H9 (cell line): ENCODE data around the gene PARD3. TPM values are rescaled to one million over a fixed set of nuclear protein-coding genes. Genes with fewer than 3 reads are reported as not detected.

Experiments
- DNase-seq: peaks from one replicate; pipeline ENCODE4 v3.0.0-alpha.2; 2017
- H2AFZ ChIP-seq: one replicate; pipeline ENCODE4 v1.6.1; 2013; ENCODE audit warnings: mild to moderate bottlenecking, low read length, control low read depth, moderate library complexity
- H2AK5ac ChIP-seq: 2 replicates; pipeline ENCODE4 v1.6.1; 2013; ENCODE audit warnings: low read length, control low read depth, mixed read lengths; ENCODE audit not compliant: insufficient read length
- H2BK120ac ChIP-seq: one replicate; pipeline ENCODE4 v1.6.1; 2013; ENCODE audit warnings: low read depth, mild to moderate bottlenecking, low read length, control low read depth, inconsistent platforms; ENCODE audit not compliant: poor library complexity, severe bottlenecking
- H2BK12ac ChIP-seq: 2 replicates; pipeline ENCODE4 v1.6.1; 2013; ENCODE audit warnings: low read length, control low read depth, mixed read lengths, low read depth; ENCODE audit not compliant: insufficient read length
- H2BK15ac ChIP-seq: 2 replicates; pipeline ENCODE4 v1.6.1; 2013; ENCODE audit warnings: low read depth, low read length, control low read depth
- H2BK20ac ChIP-seq: one replicate; pipeline ENCODE4 v1.6.1; 2013; ENCODE audit warnings: low read depth, mild to moderate bottlenecking, low read length, control low read depth, inconsistent platforms; ENCODE audit not compliant: poor library complexity, severe bottlenecking
- H2BK5ac ChIP-seq: 2 replicates; pipeline ENCODE4 v1.6.1; 2013; ENCODE audit warnings: low read length, control low read depth, mixed read lengths; ENCODE audit not compliant: insufficient read length
- H3K14ac ChIP-seq: 2 replicates; pipeline ENCODE4 v1.6.1; 2013; ENCODE audit warnings: low read length, control low read depth; ENCODE audit not compliant: insufficient read depth
- H3K18ac ChIP-seq: 2 replicates; pipeline ENCODE4 v1.6.1; 2013; ENCODE audit warnings: low read depth, mild to moderate bottlenecking, mixed read lengths, low read length, control low read depth; ENCODE audit not compliant: insufficient read length
- H3K23ac ChIP-seq: 2 replicates; pipeline ENCODE4 v1.6.1; 2013; ENCODE audit warnings: low read length, control low read depth, mixed read lengths, low read depth; ENCODE audit not compliant: insufficient read length
- H3K23me2 ChIP-seq: 2 replicates; pipeline ENCODE4 v1.6.1; 2013; ENCODE audit warnings: low read depth, mild to moderate bottlenecking, mixed read lengths, low read length, control low read depth; ENCODE audit not compliant: insufficient read length, poor library complexity, severe bottlenecking
- H3K27ac ChIP-seq: 2 replicates; pipeline ENCODE4 v1.5.1; 2013; ENCODE audit warnings: low read length, control low read depth, mixed read lengths, low read depth; ENCODE audit not compliant: insufficient read length
- H3K27me3 ChIP-seq: 2 replicates; pipeline ENCODE4 v1.6.1; 2013; ENCODE audit warnings: low read length, control low read depth, inconsistent platforms; ENCODE audit not compliant: insufficient read depth
- H3K4ac ChIP-seq: 2 replicates; pipeline ENCODE4 v1.6.1; 2013; ENCODE audit warnings: low read depth, mild to moderate bottlenecking, control low read depth, inconsistent platforms, low read length, moderate library complexity
- H3K4me1 ChIP-seq: 2 replicates; pipeline ENCODE4 v1.6.1; 2013; ENCODE audit warnings: low read length, control low read depth, inconsistent platforms; ENCODE audit not compliant: insufficient read depth
- H3K4me2 ChIP-seq: 2 replicates; pipeline ENCODE4 v1.6.1; 2013; ENCODE audit warnings: low read length, control low read depth, mixed read lengths; ENCODE audit not compliant: insufficient read length, insufficient read depth
- H3K56ac ChIP-seq: 2 replicates; pipeline ENCODE4 v1.6.1; 2013; ENCODE audit warnings: low read depth, mild to moderate bottlenecking, mixed read lengths, low read length, control low read depth; ENCODE audit not compliant: insufficient read length
- H3K79me1 ChIP-seq: 2 replicates; pipeline ENCODE4 v1.6.1; 2013; ENCODE audit warnings: low read depth, mild to moderate bottlenecking, moderate library complexity, low read length, control low read depth, inconsistent platforms; ENCODE audit not compliant: insufficient read depth, poor library complexity, severe bottlenecking
- H3K79me2 ChIP-seq: 2 replicates; pipeline ENCODE4 v1.6.1; 2013; ENCODE audit warnings: low read length, control low read depth, inconsistent platforms; ENCODE audit not compliant: insufficient read depth
- H3K9ac ChIP-seq: 2 replicates; pipeline ENCODE4 v1.6.1; 2013; ENCODE audit warnings: low read length, control low read depth, mixed read lengths; ENCODE audit not compliant: insufficient read length; ENCODE audit errors: extremely low read depth
- H3K9me3 ChIP-seq: one replicate; pipeline ENCODE4 v1.6.1; 2013; ENCODE audit warnings: low read depth, low read length, inconsistent platforms; ENCODE audit not compliant: control insufficient read depth
- H3T11ph ChIP-seq: one replicate; pipeline ENCODE4 v1.6.1; 2013; ENCODE audit warnings: mild to moderate bottlenecking, low read length, control low read depth, inconsistent platforms
- H4K20me1 ChIP-seq: one replicate; pipeline ENCODE4 v1.6.1; 2013; ENCODE audit not compliant: control insufficient read depth, insufficient read length, insufficient read depth
- H4K5ac ChIP-seq: 2 replicates; pipeline ENCODE4 v1.6.1; 2013; ENCODE audit warnings: low read depth, mild to moderate bottlenecking, mixed read lengths, low read length, control low read depth; ENCODE audit not compliant: insufficient read length
- H4K8ac ChIP-seq: replicated peaks from 2 replicates; pipeline ENCODE4 v1.6.1; 2013; ENCODE audit warnings: low read length, control low read depth, mixed read lengths, low read depth; ENCODE audit not compliant: insufficient read length
- H4K91ac ChIP-seq: 2 replicates; pipeline ENCODE4 v1.6.1; 2013; ENCODE audit warnings: low read depth, mild to moderate bottlenecking, moderate library complexity, mixed read lengths, low read length, control low read depth; ENCODE audit not compliant: insufficient read length
- H3K27ac Mint-ChIP-seq, 3 experiments: 2 replicates in 2 of 3; 3 replicates in 1 of 3; pipeline ENCODE4 v1.8.0; 2020 to 2021; ENCODE audit warnings: mixed read lengths in 3 of 3, mild to moderate bottlenecking in 1 of 3, moderate library complexity in 1 of 3
- H3K27me3 Mint-ChIP-seq: 2 replicates; pipeline ENCODE4 v1.8.0; 2021; ENCODE audit warnings: low read depth, mild to moderate bottlenecking, moderate library complexity, mixed read lengths
- H3K36me3 Mint-ChIP-seq, 3 experiments: 2 replicates in 2 of 3; 3 replicates in 1 of 3; pipeline ENCODE4 v1.8.0; 2020 to 2021; ENCODE audit warnings: low read depth in 3 of 3, mixed read lengths in 3 of 3; ENCODE audit not compliant: insufficient read depth in 1 of 3
- H3K4me1 Mint-ChIP-seq, 2 experiments: 2 replicates each; pipeline ENCODE4 v1.8.0; 2020; ENCODE audit warnings: mixed read lengths in 2 of 2
- H3K4me3 Mint-ChIP-seq, 2 experiments: 2 replicates in 1 of 2; 3 replicates in 1 of 2; pipeline ENCODE4 v1.8.0; 2020 to 2021; ENCODE audit warnings: mild to moderate bottlenecking in 2 of 2, mixed read lengths in 2 of 2, moderate library complexity in 1 of 2
- H3K9me3 Mint-ChIP-seq, 2 experiments: 2 replicates in 1 of 2; 3 replicates in 1 of 2; pipeline ENCODE4 v1.8.0; 2020; ENCODE audit warnings: mild to moderate bottlenecking in 2 of 2, mixed read lengths in 2 of 2, moderate library complexity in 1 of 2
- CTCF ChIP-seq: fragments of 200-600 bp; sonication (generic); conservative IDR thresholded peaks from 3 replicates; pipeline ENCODE4 v1.8.0; 2021; ENCODE audit warnings: antibody characterized with exemption, mild to moderate bottlenecking
- WGBS: extraction: QIAGEN DNeasy Blood & Tissue Kit; methylation state at CpG from one replicate; pipeline ENCODE4 v1.1.7; 2013; ENCODE audit warnings: missing lambda C conversion rate, low lambda C conversion rate, mixed read lengths; ENCODE audit not compliant: insufficient read length; ENCODE audit errors: extremely low coverage; 5-methylcytosine and 5-hydroxymethylcytosine counted together
- total RNA-seq: library from RNA; stranded (reverse); gene quantifications from 2 replicates; pipeline ENCODE4 v1.2.1, GENCODE V29; 2021

The PARD3 gene
- total RNA-seq, 1 experiment from 2014 or later = 44.7 TPM

- peak overlapping the region; percentile 88; the same call in 1 of the 2 replicates for H3K14ac ChIP-seq
- Mint-ChIP-seq H3K9me3 (no peaks in the 10 kb centered on the region), H3K4me3 (no peak overlapping the region), H3K27me3 (no peaks in the 10 kb centered on the region), H3K36me3 (peaks cover 0 to 4% (median 3%) of the 10 kb centered on the region in 3 experiments; a peak in 2 of 7 replicates), H3K4me1 (peaks cover 22 to 37% of the 10 kb centered on the region in 2 experiments), H3K27ac (peak overlapping the region in 2 of 3 experiments; percentile 68 to 78; a peak in 2 of 7 replicates)
- H3K23me2 ChIP-seq = no peaks in the 10 kb centered on the region
- H2AK5ac ChIP-seq = no peak overlapping the region
- peaks cover 2% of the 10 kb centered on the region; the same call in 1 of the 2 replicates for H3K79me2 ChIP-seq
- no peak overlapping the region for H2BK5ac ChIP-seq
- H3K4me2 ChIP-seq = no peak overlapping the region
- no peak overlapping the region for H4K8ac ChIP-seq
- H2BK15ac ChIP-seq = no peak overlapping the region
- no peaks in the 10 kb centered on the region for H3K27me3 ChIP-seq
- H3K79me1 ChIP-seq = peaks cover 2% of the 10 kb centered on the region
- no peaks in the 10 kb centered on the region for H4K20me1 ChIP-seq
- H3K18ac ChIP-seq = peak overlapping the region; percentile 90
- peak overlapping the region; percentile 95 for H2BK12ac ChIP-seq
- no peak for TF ChIP-seq CTCF
- WGBS = no CpG with 5 or more reads among the region's 5 CpGs
- H3K9ac ChIP-seq = no peak overlapping the region
- H2BK20ac ChIP-seq = no peak overlapping the region
- H4K91ac ChIP-seq = no peak overlapping the region
- H3K9me3 ChIP-seq = no peaks in the 10 kb centered on the region
- H2AFZ ChIP-seq = no peak overlapping the region
- H3K4ac ChIP-seq = no peak overlapping the region; the same call in 1 of the 2 replicates
- no peak for DNase-seq
- H4K5ac ChIP-seq = no peak overlapping the region
- peak overlapping the region; percentile 21 for H3K27ac ChIP-seq
- H3K23ac ChIP-seq = no peak overlapping the region
- H3T11ph ChIP-seq = no peak overlapping the region
- no peaks in the 10 kb centered on the region; the same call in 1 of the 2 replicates for H3K4me1 ChIP-seq
- no peak overlapping the region for H2BK120ac ChIP-seq
- no peak overlapping the region for H3K56ac ChIP-seq
Measured at GRCh38 chr10:34506786-34507185, 308.3 kb downstream of the PARD3 start.
